ENCODE results near the gene PANX1.

The PANX1 gene

DNA sequence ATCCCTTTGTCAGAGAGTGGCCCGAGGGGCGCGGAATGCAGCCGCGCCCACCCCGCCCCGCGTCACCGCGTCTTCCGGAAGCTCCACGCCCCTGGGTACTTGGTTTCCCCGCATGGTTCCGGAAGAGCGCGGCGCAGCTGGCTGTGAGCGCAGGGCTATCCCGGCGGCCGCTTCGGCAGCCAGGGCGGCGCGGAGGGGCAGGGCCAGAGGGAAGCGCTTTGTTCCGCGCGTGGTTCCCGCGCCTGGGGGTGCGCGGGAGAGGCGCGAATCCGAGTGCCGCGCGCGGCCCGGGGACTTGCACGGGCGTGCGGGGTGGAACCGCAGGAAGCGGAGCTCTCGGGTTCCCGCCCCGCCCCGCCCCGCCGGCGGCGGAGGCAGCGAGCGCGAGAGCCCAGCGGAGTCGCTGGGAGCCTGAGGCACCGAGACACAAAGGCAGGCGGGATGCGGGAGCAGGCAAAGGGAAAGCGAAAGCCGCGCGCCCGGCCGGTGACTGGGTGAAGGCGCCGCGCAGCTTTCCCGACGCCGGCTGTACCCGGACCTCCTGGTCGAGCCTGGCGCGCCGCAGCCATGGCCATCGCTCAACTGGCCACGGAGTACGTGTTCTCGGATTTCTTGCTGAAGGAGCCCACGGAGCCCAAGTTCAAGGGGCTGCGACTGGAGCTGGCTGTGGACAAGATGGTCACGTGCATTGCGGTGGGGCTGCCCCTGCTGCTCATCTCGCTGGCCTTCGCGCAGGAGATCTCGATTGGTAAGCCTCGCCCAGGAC, at the start of gene PANX1:
Gene PANX1, plus strand, starts transcription at position 96 of the 766 bp plus-strand sequence. Its CDS starts 472 bp downstream, at position 568.
- H3K9me3 Mint-ChIP-seq, result no peaks in the 10 kb centered on the region
- H3K4me1 Mint-ChIP-seq, result peaks cover 29% of the 10 kb centered on the region
- H3K36me3 Mint-ChIP-seq, result no peaks in the 10 kb centered on the region
- no peak within 1 kb of the TSS for H3K4me3 Mint-ChIP-seq
- peak; percentile 96 for ATAC-seq
- H3K27me3 Mint-ChIP-seq, result no peaks in the 10 kb centered on the region
- no peak within 1 kb of the TSS for H3K27ac Mint-ChIP-seq

DNA sequence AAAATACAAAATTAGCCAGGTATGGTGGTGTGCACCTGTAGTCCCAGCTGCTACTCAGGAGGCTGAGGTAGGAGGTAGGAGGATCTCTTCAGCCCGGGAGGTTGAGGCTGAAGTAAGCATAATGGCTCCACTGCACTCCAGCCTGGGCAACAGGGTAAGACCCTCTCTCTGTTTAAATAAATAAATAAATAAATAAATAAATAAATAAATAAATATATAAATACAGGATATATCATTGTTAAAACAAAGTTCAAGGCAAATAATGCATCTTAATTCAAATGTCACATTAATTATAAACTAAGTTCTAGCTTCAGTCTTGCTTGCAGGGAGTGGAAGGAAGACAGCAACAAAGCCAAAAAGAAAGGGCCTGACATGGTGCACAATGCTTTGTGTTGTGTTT, 44.5 kb upstream of the PANX1 start:
- peaks cover 10% of the 10 kb centered on the region for H3K27me3 Mint-ChIP-seq
- H3K36me3 Mint-ChIP-seq, result no peaks in the 10 kb centered on the region
- ATAC-seq, result no peak
- no peak overlapping the region for H3K4me3 Mint-ChIP-seq
- H3K9me3 Mint-ChIP-seq, result peaks cover 4% of the 10 kb centered on the region
- no peaks in the 10 kb centered on the region for H3K4me1 Mint-ChIP-seq
- no peak overlapping the region for H3K27ac Mint-ChIP-seq

- H3K27me3 Mint-ChIP-seq, result no peaks in the 10 kb centered on the region
- ATAC-seq, result no peak
- H3K36me3 Mint-ChIP-seq, result no peaks in the 10 kb centered on the region
- peaks cover 11% of the 10 kb centered on the region for H3K9me3 Mint-ChIP-seq
- H3K4me1 Mint-ChIP-seq, result no peaks in the 10 kb centered on the region
- no peak overlapping the region for H3K27ac Mint-ChIP-seq
- H3K4me3 Mint-ChIP-seq, result no peak overlapping the region
Measured at GRCh38 chr11:94088906-94089305, 39.7 kb upstream of the PANX1 start.

- no peaks in the 10 kb centered on the region for H3K4me1 Mint-ChIP-seq
- no peak overlapping the region for H3K4me3 Mint-ChIP-seq
- peak; percentile 31 for ATAC-seq
- H3K9me3 Mint-ChIP-seq, result peaks cover 11% of the 10 kb centered on the region
- no peak overlapping the region for H3K27ac Mint-ChIP-seq
- no peaks in the 10 kb centered on the region for H3K27me3 Mint-ChIP-seq
- no peaks in the 10 kb centered on the region for H3K36me3 Mint-ChIP-seq
Measured at GRCh38 chr11:94089341-94089740, 39.3 kb upstream of the PANX1 start.

- Mint-ChIP-seq H3K27me3 (no peaks in the 10 kb centered on the region), H3K27ac (no peak overlapping the region), H3K4me3 (no peak overlapping the region), H3K36me3 (no peaks in the 10 kb centered on the region), H3K9me3 (peaks cover 11% of the 10 kb centered on the region), H3K4me1 (no peaks in the 10 kb centered on the region)
- ATAC-seq, result no peak
Measured at GRCh38 chr11:94090401-94090800, 38.2 kb upstream of the PANX1 start.

- peaks cover 11% of the 10 kb centered on the region for H3K9me3 Mint-ChIP-seq
- ATAC-seq, result no peak
- H3K4me3 Mint-ChIP-seq, result no peak overlapping the region
- H3K27ac Mint-ChIP-seq, result no peak overlapping the region
- H3K4me1 Mint-ChIP-seq, result no peaks in the 10 kb centered on the region
- no peaks in the 10 kb centered on the region for H3K36me3 Mint-ChIP-seq
- H3K27me3 Mint-ChIP-seq, result no peaks in the 10 kb centered on the region
Measured at GRCh38 chr11:94091091-94091490, 37.5 kb upstream of the PANX1 start.

- Mint-ChIP-seq H3K9me3 (peaks cover 15% of the 10 kb centered on the region), H3K27ac (no peak overlapping the region), H3K4me3 (no peak overlapping the region), H3K36me3 (peaks cover 6% of the 10 kb centered on the region), H3K4me1 (no peaks in the 10 kb centered on the region), H3K27me3 (no peaks in the 10 kb centered on the region)
- ATAC-seq, result no peak
Measured at GRCh38 chr11:94100253-94100652, 28.4 kb upstream of the PANX1 start.

DNA sequence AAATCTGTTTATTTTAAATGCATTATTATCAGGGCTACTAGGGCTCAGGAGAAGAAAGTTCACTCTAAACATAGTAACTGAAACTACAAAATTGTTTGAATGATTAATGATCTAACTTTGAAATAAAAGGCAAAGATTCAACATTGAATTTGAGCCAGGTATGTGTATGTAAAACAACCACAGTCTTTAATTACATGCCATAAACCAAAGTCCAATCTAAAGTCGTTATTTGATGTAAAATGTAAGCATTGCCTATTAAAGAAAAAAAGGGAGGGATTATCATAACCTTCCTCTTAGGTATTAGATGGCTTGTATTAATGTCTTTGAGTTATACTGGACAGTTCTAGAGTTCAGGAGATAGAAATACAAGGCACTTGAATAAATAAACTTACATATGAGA, 25.2 kb upstream of the PANX1 start:
- Mint-ChIP-seq H3K9me3 (peaks cover 10% of the 10 kb centered on the region), H3K36me3 (peaks cover 12% of the 10 kb centered on the region), H3K27me3 (no peaks in the 10 kb centered on the region), H3K4me1 (no peaks in the 10 kb centered on the region), H3K4me3 (no peak overlapping the region), H3K27ac (no peak overlapping the region)
- no peak for ATAC-seq

DNA sequence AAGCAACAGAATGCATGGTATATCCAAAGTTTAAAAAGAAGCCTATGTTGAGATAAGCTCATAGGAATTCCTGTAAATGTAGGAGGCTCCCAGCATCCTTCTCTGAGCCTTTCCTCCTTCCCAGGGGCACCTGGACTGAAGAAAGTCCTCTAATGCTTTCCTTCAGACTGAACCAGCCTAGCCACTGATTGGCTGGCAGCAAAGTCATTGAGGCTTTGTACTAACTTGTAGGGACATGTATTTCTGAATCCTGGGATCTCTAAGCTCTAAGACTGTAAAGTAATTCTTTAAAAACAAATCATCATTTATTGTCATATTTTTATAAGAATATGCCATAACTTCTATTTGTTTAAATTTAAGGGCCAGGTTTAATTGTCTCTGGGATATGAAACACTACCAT, 23.9 kb upstream of the PANX1 start:
- H3K27ac Mint-ChIP-seq, result no peak overlapping the region
- no peak for ATAC-seq
- peaks cover 8% of the 10 kb centered on the region for H3K9me3 Mint-ChIP-seq
- no peaks in the 10 kb centered on the region for H3K4me1 Mint-ChIP-seq
- H3K36me3 Mint-ChIP-seq, result peaks cover 17% of the 10 kb centered on the region
- no peaks in the 10 kb centered on the region for H3K27me3 Mint-ChIP-seq
- H3K4me3 Mint-ChIP-seq, result no peak overlapping the region

GRCh38 chr11:94106716-94107115, 21.9 kb upstream of the PANX1 start:
- no peaks in the 10 kb centered on the region for H3K27me3 Mint-ChIP-seq
- peaks cover 25% of the 10 kb centered on the region for H3K36me3 Mint-ChIP-seq
- no peak for ATAC-seq
- H3K9me3 Mint-ChIP-seq, result peaks cover 10% of the 10 kb centered on the region
- no peak overlapping the region for H3K4me3 Mint-ChIP-seq
- H3K27ac Mint-ChIP-seq, result no peak overlapping the region
- no peaks in the 10 kb centered on the region for H3K4me1 Mint-ChIP-seq

DNA sequence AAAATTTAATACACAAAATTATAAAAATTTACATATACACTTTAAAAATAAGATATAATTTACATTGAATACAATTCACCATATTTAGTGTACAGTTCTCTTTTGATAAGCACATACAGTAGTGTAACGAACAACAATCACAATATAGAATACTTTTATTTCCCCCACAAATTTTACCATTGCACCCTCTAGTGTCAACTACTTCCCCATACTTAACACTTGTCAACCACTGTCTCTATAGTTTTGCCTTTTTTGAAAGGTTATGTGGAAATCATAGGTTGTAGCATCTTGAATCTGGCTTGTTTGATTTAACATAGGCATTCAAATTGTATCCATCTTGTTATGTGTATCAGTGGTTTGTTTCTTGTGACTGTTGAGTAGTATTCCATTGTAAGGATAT, 21.3 kb upstream of the PANX1 start:
- H3K9me3 Mint-ChIP-seq, result peaks cover 10% of the 10 kb centered on the region
- H3K27ac Mint-ChIP-seq, result no peak overlapping the region
- H3K4me1 Mint-ChIP-seq, result no peaks in the 10 kb centered on the region
- ATAC-seq, result no peak
- H3K36me3 Mint-ChIP-seq, result peaks cover 25% of the 10 kb centered on the region
- H3K27me3 Mint-ChIP-seq, result no peaks in the 10 kb centered on the region
- H3K4me3 Mint-ChIP-seq, result no peak overlapping the region

DNA sequence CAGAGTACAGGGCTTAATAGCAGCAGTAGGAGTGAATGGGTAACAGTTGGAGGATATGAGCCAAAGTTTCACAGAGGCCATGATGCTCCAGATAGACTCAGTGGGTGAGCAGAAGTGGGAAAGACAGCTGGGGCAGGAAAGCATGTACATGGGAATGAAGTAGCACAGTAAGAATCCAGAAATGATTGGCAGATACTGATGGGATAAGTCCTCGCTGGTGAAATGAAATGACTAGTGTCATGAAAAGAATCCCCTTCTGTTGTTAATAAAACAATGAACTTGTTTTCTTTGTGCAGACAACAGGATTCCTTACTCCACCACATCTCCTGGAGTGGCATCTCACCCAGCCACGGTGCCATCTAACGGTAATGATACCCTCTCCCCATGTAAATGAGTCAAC, 17.4 kb upstream of the PANX1 start:
- no peaks in the 10 kb centered on the region for H3K27me3 Mint-ChIP-seq
- H3K4me3 Mint-ChIP-seq, result no peak overlapping the region
- H3K27ac Mint-ChIP-seq, result no peak overlapping the region
- ATAC-seq, result no peak
- peaks cover 24% of the 10 kb centered on the region for H3K36me3 Mint-ChIP-seq
- H3K4me1 Mint-ChIP-seq, result no peaks in the 10 kb centered on the region
- H3K9me3 Mint-ChIP-seq, result peaks cover 4% of the 10 kb centered on the region

- peaks cover 21% of the 10 kb centered on the region for H3K36me3 Mint-ChIP-seq
- H3K4me3 Mint-ChIP-seq, result no peak overlapping the region
- H3K4me1 Mint-ChIP-seq, result no peaks in the 10 kb centered on the region
- no peak for ATAC-seq
- no peak overlapping the region for H3K27ac Mint-ChIP-seq
- H3K9me3 Mint-ChIP-seq, result peaks cover 4% of the 10 kb centered on the region
- no peaks in the 10 kb centered on the region for H3K27me3 Mint-ChIP-seq
Measured at GRCh38 chr11:94111660-94112059, 17.0 kb upstream of the PANX1 start.

GRCh38 chr11:94112206-94112953, 16.3 kb upstream of the PANX1 start:
- no peaks in the 10 kb centered on the region for H3K27me3 Mint-ChIP-seq
- no peak for ATAC-seq
- no peak overlapping the region for H3K27ac Mint-ChIP-seq
- H3K36me3 Mint-ChIP-seq, result peaks cover 18% of the 10 kb centered on the region
- H3K4me1 Mint-ChIP-seq, result no peaks in the 10 kb centered on the region
- no peak overlapping the region for H3K4me3 Mint-ChIP-seq
- H3K9me3 Mint-ChIP-seq, result peaks cover 4% of the 10 kb centered on the region

DNA sequence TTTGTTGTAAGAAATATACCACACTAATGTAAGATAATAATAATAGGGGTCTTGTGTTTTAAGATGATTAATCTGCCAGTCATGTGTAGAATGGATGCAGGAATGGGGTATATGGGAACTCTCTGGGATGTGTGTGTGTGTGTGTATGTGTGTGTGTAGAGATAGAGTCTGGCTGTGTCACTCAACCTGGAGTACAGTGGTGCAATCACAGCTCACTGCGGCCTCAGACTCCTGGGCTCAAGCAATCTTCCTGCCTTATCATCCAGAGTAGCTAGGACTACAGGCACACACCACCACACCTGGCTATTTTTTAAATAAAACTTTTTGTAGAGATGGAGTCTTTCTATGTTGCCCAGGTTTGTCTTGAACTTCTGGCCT, 11.5 kb upstream of the PANX1 start:
- Mint-ChIP-seq H3K4me3 (no peak overlapping the region), H3K4me1 (no peaks in the 10 kb centered on the region), H3K27ac (no peak overlapping the region), H3K27me3 (no peaks in the 10 kb centered on the region), H3K36me3 (peaks cover 5% of the 10 kb centered on the region), H3K9me3 (no peaks in the 10 kb centered on the region)
- ATAC-seq, result no peak

DNA sequence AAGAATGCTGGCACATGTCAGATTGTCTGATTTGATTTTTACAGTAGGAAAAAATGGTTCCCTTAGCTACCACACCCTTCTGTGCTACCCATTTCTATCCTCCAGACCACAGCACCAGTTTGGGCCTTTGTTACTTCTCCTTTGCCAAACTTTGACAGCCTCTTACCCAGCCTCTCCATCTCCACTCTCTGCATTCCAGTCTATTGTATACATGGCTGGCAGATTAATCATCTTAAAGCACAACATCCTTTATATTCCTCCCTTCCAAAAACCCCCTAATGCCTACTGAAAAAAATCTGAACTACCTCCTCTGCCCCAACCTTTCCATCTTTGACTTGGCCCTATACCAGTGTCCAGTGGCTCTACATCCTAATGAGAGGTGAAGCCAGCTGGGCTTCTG, 10.8 kb upstream of the PANX1 start:
- Mint-ChIP-seq H3K4me3 (no peak overlapping the region), H3K36me3 (peaks cover 5% of the 10 kb centered on the region), H3K9me3 (no peaks in the 10 kb centered on the region), H3K27ac (no peak overlapping the region), H3K27me3 (no peaks in the 10 kb centered on the region), H3K4me1 (no peaks in the 10 kb centered on the region)
- no peak for ATAC-seq

Data from stimulated activated memory B cell treated with anti-CD40 and anti-IgM and Interleukin-4, amounts not matched to agents 10 μg/mL and 1 μg/mL and 100 μg/mL, for 72 hours (primary cell).